Mesenchymal stem cell (in vitro differentiated cells and primary cell): Measurements from ENCODE around the gene SOX8.

ENCODE experiments used
- DNase-seq: peaks from one replicate; pipeline ENCODE4 v3.0.0-alpha.2; 2013
- H2AFZ ChIP-seq: one replicate; pipeline ENCODE4 v1.6.1; 2013; ENCODE audit warnings: low read depth, mild to moderate bottlenecking, control low read depth, inconsistent platforms, low read length, moderate library complexity
- H2AK5ac ChIP-seq: 2 replicates; pipeline ENCODE4 v1.6.1; 2013; ENCODE audit warnings: low read length, moderate library complexity, mild to moderate bottlenecking, inconsistent platforms; ENCODE audit not compliant: severe bottlenecking
- H2BK120ac ChIP-seq: one replicate; pipeline ENCODE4 v1.6.1; 2013; ENCODE audit warnings: low read depth, mild to moderate bottlenecking, inconsistent platforms, low read length, moderate library complexity
- H2BK12ac ChIP-seq, 2 experiments: one replicate each; pipeline ENCODE4 v1.6.1; 2013; ENCODE audit warnings: inconsistent platforms in 2 of 2, low read length in 2 of 2, mild to moderate bottlenecking in 2 of 2, moderate library complexity in 2 of 2, control low read depth in 1 of 2
- H2BK15ac ChIP-seq: one replicate; pipeline ENCODE4 v1.6.1; 2013; ENCODE audit warnings: mild to moderate bottlenecking, low read depth, inconsistent platforms; ENCODE audit not compliant: poor library complexity, severe bottlenecking
- H2BK5ac ChIP-seq: 2 replicates; pipeline ENCODE4 v1.6.1; 2013; ENCODE audit warnings: low read depth, mild to moderate bottlenecking, low read length, control low read depth, inconsistent platforms; ENCODE audit not compliant: poor library complexity, severe bottlenecking
- H3K14ac ChIP-seq, 2 experiments: one replicate each; pipeline ENCODE4 v1.6.1; 2013; ENCODE audit warnings: inconsistent platforms in 2 of 2, low read length in 2 of 2, control low read depth in 1 of 2, mild to moderate bottlenecking in 1 of 2, moderate library complexity in 1 of 2
- H3K18ac ChIP-seq, 2 experiments: one replicate each; pipeline ENCODE4 v1.6.1; 2013; ENCODE audit warnings: inconsistent platforms in 2 of 2, low read length in 2 of 2, control low read depth in 1 of 2, low read depth in 1 of 2, mild to moderate bottlenecking in 1 of 2
- H3K23ac ChIP-seq, 2 experiments: one replicate each; pipeline ENCODE4 v1.6.1; 2013; ENCODE audit warnings: inconsistent platforms in 2 of 2, low read length in 2 of 2, mild to moderate bottlenecking in 2 of 2, moderate library complexity in 2 of 2, control low read depth in 1 of 2
- H3K27ac ChIP-seq: 2 replicates; pipeline ENCODE4 v1.5.1; 2013; ENCODE audit warnings: mild to moderate bottlenecking, moderate library complexity, low read length, control low read depth, inconsistent platforms; ENCODE audit not compliant: poor library complexity, severe bottlenecking
- H3K27me3 ChIP-seq, 2 experiments: 2 replicates each; pipeline versions ENCODE4 v1.6.1 to v1.7.0; 2013; ENCODE audit warnings: low read length in 2 of 2, mild to moderate bottlenecking in 2 of 2, moderate library complexity in 2 of 2, control low read depth in 1 of 2, inconsistent platforms in 1 of 2; ENCODE audit not compliant: control insufficient read depth in 1 of 2, insufficient read depth in 1 of 2
- H3K36me3 ChIP-seq, 2 experiments: 2 replicates each; pipeline versions ENCODE4 v1.6.1 to v1.7.0; 2013; ENCODE audit warnings: low read length in 2 of 2, control low read depth in 1 of 2, inconsistent platforms in 1 of 2, low read depth in 1 of 2, mild to moderate bottlenecking in 1 of 2; ENCODE audit not compliant: insufficient read depth in 2 of 2, control insufficient read depth in 1 of 2
- H3K4ac ChIP-seq, 2 experiments: one replicate each; pipeline ENCODE4 v1.6.1; 2013; ENCODE audit warnings: inconsistent platforms in 2 of 2, low read length in 2 of 2, mild to moderate bottlenecking in 2 of 2, moderate library complexity in 2 of 2, control low read depth in 1 of 2, low read depth in 1 of 2
- H3K4me1 ChIP-seq: 2 replicates; pipeline ENCODE4 v1.6.1; 2013; ENCODE audit warnings: low read depth, low read length, control low read depth; ENCODE audit not compliant: control insufficient read depth, insufficient read depth
- H3K4me2 ChIP-seq: 2 replicates; pipeline ENCODE4 v1.6.1; 2013; ENCODE audit warnings: low read length, mild to moderate bottlenecking, inconsistent platforms; ENCODE audit not compliant: poor library complexity, severe bottlenecking
- H3K4me3 ChIP-seq, 2 experiments: 2 replicates each; pipeline versions ENCODE4 v1.5.1 to v1.7.0; 2013; ENCODE audit warnings: low read length in 2 of 2, mild to moderate bottlenecking in 2 of 2, control low read depth in 1 of 2, low read depth in 1 of 2; ENCODE audit not compliant: insufficient read depth in 1 of 2
- H3K79me1 ChIP-seq: replicated peaks from 2 replicates; pipeline ENCODE4 v1.6.1; 2013; ENCODE audit warnings: mild to moderate bottlenecking, control low read depth, low read length, inconsistent platforms; ENCODE audit not compliant: poor library complexity, severe bottlenecking
- H3K9ac ChIP-seq: 2 replicates; pipeline ENCODE4 v1.7.0; 2013; ENCODE audit warnings: mild to moderate bottlenecking, low read length, moderate library complexity
- H3K9me3 ChIP-seq: 2 replicates; pipeline ENCODE4 v1.7.0; 2013; ENCODE audit warnings: mild to moderate bottlenecking, low read length; ENCODE audit not compliant: control insufficient read depth
- H4K8ac ChIP-seq: one replicate; pipeline ENCODE4 v1.6.1; 2013; ENCODE audit warnings: inconsistent platforms, mild to moderate bottlenecking, low read length, moderate library complexity
- H4K91ac ChIP-seq: one replicate; pipeline ENCODE4 v1.6.1; 2013; ENCODE audit warnings: mild to moderate bottlenecking, low read length, inconsistent platforms
- WGBS: methylation state at CpG from one replicate; pipeline ENCODE4 v1.1.7; 2013; ENCODE audit warnings: mixed read lengths; 5-methylcytosine and 5-hydroxymethylcytosine counted together

The SOX8 gene

DNA sequence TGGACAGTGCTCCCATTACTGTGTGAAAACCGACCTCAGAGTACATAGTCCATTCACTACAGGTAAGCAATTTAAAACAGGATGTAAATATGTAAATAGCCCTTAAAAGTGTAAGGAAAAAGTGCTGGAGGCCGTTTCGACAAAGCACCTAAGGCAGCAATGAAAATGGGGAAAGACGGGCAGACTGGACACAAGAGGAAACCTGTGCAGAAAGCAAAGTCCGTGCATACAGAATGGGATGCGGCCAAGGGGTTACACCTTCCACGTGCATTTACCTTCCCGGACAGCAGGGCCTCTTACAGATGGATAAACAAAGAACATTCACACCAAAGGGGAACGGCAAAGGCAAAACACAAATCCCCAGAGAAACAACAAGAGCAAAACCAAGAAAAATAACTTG lies 42.8 kb upstream of the SOX8 start:
- no peak overlapping the region for H2BK120ac ChIP-seq
- H3K14ac ChIP-seq = no peak overlapping the region
- H2AFZ ChIP-seq = no peak overlapping the region
- H4K91ac ChIP-seq = no peak overlapping the region
- H3K4ac ChIP-seq = no peak overlapping the region
- no peak overlapping the region for H3K4me2 ChIP-seq
- H3K4me1 ChIP-seq = peaks cover 2% of the 10 kb centered on the region
- no peak overlapping the region for H2BK5ac ChIP-seq
- no peak overlapping the region for H4K8ac ChIP-seq
- H2BK12ac ChIP-seq = no peak overlapping the region
- H3K27me3 ChIP-seq = no peaks in the 10 kb centered on the region
- no peak overlapping the region for H3K27ac ChIP-seq
- no peaks in the 10 kb centered on the region for H3K79me1 ChIP-seq
- no peak overlapping the region for H3K18ac ChIP-seq
- 68% methylated on average over 8 of the region's 9 CpGs for WGBS
- no peak for DNase-seq
- H3K9me3 ChIP-seq = peaks cover 26% of the 10 kb centered on the region
- H3K4me3 ChIP-seq = no peak overlapping the region
- H3K23ac ChIP-seq = no peak overlapping the region
- H3K36me3 ChIP-seq = peaks cover 13 to 14% of the 10 kb centered on the region in 2 experiments
- H2BK15ac ChIP-seq = no peak overlapping the region
- H2AK5ac ChIP-seq = no peak overlapping the region
- H3K9ac ChIP-seq = no peak overlapping the region

DNA sequence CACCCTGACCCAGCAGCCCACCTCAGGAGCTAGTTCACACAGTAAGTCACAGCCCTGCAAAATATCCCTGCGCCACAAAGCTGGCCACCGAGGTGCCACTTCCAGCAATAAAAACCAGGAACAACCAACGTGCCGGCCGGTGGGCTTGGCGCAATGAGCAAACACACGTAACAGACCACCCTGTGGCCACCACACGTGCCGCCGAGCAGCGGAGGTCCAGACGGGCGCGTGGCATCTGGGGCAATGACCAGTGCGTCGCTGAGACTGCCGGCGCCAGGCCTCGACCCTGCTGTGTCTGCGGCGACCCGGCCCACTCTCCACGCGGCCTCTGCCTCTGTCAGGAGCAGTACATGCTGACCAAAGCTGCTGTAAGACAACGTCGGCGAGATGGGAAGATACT lies 42.3 kb upstream of the SOX8 start:
- H2AK5ac ChIP-seq = no peak overlapping the region
- H3K4me1 ChIP-seq = peaks cover 2% of the 10 kb centered on the region
- peaks cover 11 to 16% of the 10 kb centered on the region in 2 experiments for H3K36me3 ChIP-seq
- peak overlapping the region in 1 of 2 experiments; percentile 27 for H3K4me3 ChIP-seq
- no peak overlapping the region for H2BK5ac ChIP-seq
- H3K14ac ChIP-seq = no peak overlapping the region
- H3K27ac ChIP-seq = no peak overlapping the region
- H3K23ac ChIP-seq = no peak overlapping the region
- no peak overlapping the region for H4K8ac ChIP-seq
- no peak overlapping the region for H2BK15ac ChIP-seq
- H3K4me2 ChIP-seq = no peak overlapping the region
- no peak overlapping the region for H3K4ac ChIP-seq
- no peak overlapping the region for H2AFZ ChIP-seq
- H3K9ac ChIP-seq = no peak overlapping the region
- no peak overlapping the region for H2BK12ac ChIP-seq
- no peaks in the 10 kb centered on the region for H3K27me3 ChIP-seq
- no peak overlapping the region for H4K91ac ChIP-seq
- H2BK120ac ChIP-seq = no peak overlapping the region
- DNase-seq = no peak
- H3K79me1 ChIP-seq = no peaks in the 10 kb centered on the region
- 86% methylated on average over 27 of the region's 27 CpGs for WGBS
- H3K18ac ChIP-seq = no peak overlapping the region
- H3K9me3 ChIP-seq = peaks cover 26% of the 10 kb centered on the region

DNA sequence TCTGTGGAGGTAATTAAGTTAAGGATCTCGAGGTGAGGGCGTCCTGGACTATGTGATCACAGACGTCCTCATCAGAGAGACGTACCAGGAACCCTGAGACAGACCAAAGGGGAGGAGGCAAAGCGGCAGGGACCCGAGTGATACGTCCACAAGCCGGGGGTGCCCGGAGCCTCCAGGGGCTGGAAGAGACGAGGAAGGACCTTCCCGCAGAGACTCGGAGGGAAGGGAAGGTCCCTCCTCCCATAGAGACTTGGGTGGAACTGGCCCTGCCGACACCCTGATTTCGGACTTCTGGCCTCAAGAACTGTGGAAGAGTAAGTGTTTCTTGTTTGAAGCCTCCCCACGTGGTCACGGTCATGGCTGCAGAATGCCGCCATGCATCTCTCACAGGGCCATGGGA lies 41.6 kb upstream of the SOX8 start:
- Histone ChIP-seq H3K18ac (no peak overlapping the region), H3K4me2 (no peak overlapping the region), H3K4me3 (no peak overlapping the region), H3K27ac (no peak overlapping the region), H2BK12ac (no peak overlapping the region), H2BK5ac (no peak overlapping the region), H3K14ac (no peak overlapping the region), H3K79me1 (no peaks in the 10 kb centered on the region), H4K8ac (no peak overlapping the region), H2AFZ (no peak overlapping the region), H3K36me3 (peaks cover 11 to 17% of the 10 kb centered on the region in 2 experiments), H3K9me3 (peaks cover 26% of the 10 kb centered on the region), H4K91ac (no peak overlapping the region), H3K4me1 (peaks cover 2% of the 10 kb centered on the region), H2BK15ac (no peak overlapping the region), H3K23ac (no peak overlapping the region), H3K9ac (no peak overlapping the region), H3K27me3 (no peaks in the 10 kb centered on the region), H2AK5ac (no peak overlapping the region), H2BK120ac (no peak overlapping the region), H3K4ac (no peak overlapping the region)
- no peak for DNase-seq
- WGBS = 83% methylated on average over 14 of the region's 17 CpGs

DNA sequence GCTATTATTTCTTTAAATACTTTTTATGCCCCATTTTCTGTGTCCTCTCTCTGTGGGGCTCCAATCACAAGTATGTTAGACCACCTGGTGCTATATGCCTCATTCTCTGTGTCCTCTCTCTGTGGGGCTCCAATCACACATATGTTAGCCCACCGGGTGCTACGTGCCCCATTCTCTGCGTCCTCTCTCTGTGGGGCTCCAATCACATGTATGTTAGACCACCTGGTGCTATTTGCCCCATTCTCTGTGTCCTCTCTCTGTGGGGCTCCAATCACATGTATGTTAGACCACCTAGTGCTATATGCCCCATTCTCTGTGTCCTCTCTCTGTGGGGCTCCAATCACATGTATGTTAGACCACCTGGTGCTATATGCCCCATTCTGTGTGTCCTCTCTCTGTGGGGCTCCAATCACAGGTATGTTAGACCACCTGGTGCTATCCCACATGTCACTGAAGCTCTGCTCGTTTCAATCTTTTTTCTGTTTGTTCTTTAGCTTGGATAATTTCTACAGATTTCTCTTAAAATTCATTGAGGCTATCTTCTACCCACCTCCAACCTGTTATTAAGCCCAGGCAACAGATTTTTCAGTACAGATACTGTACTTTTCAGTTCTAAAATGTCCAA lies 39.0 kb upstream of the SOX8 start:
- Histone ChIP-seq H3K4me1 (peaks cover 2% of the 10 kb centered on the region), H3K4ac (no peak overlapping the region), H2BK15ac (no peak overlapping the region), H3K4me2 (no peak overlapping the region), H3K9ac (no peak overlapping the region), H3K27me3 (no peaks in the 10 kb centered on the region), H3K9me3 (peaks cover 26% of the 10 kb centered on the region), H3K23ac (no peak overlapping the region), H3K14ac (no peak overlapping the region), H4K8ac (no peak overlapping the region), H2BK5ac (no peak overlapping the region), H2BK120ac (no peak overlapping the region), H3K4me3 (no peak overlapping the region), H2AFZ (no peak overlapping the region), H4K91ac (no peak overlapping the region), H3K79me1 (no peaks in the 10 kb centered on the region), H2AK5ac (no peak overlapping the region), H2BK12ac (no peak overlapping the region), H3K27ac (no peak overlapping the region), H3K36me3 (peaks cover 11 to 32% of the 10 kb centered on the region in 2 experiments), H3K18ac (no peak overlapping the region)
- no peak for DNase-seq
- WGBS = 46% methylated on average over 4 of the region's 4 CpGs
